ENCODE measurements around the gene POLG. TPM values are rescaled to one million over a fixed set of nuclear protein-coding genes. Genes with fewer than 3 reads are reported as not detected.

POLG gene
- total and polyA plus RNA-seq, 7 donors, result 32.6 to 64.5 (median 52.7) TPM

- 3 to 5% (median 4%) methylated on average over 31 of the region's 31 CpGs for WGBS, 3 donors
- TF ChIP-seq CTCF (IDR thresholded peaks at IDR 0.05), result no peak
- intact Hi-C loops (cut with DNase I), result no loop called here
- Histone ChIP-seq H3K36me3 (ENCODE audit: insufficient read depth in 1 of 2, low read depth in 1 of 2) (no peaks in the 10 kb centered on the region), H3K9me3 (no peaks in the 10 kb centered on the region), H3K27ac (no peak overlapping the region), H3K27me3 (ENCODE audit: insufficient read depth in 3 of 3, low read length in 2 of 3) (peaks cover 0 to 98% (median 37%) of the 10 kb centered on the region in 3 donors), H3K4me3 (no peak overlapping the region), H3K4me1 (peaks cover 7% of the 10 kb centered on the region)
- no peak for ATAC-seq
- DNase-seq, result no peak
Measured at GRCh38 chr15:89360294-89360971, 25.8 kb upstream of the POLG start.

DNA sequence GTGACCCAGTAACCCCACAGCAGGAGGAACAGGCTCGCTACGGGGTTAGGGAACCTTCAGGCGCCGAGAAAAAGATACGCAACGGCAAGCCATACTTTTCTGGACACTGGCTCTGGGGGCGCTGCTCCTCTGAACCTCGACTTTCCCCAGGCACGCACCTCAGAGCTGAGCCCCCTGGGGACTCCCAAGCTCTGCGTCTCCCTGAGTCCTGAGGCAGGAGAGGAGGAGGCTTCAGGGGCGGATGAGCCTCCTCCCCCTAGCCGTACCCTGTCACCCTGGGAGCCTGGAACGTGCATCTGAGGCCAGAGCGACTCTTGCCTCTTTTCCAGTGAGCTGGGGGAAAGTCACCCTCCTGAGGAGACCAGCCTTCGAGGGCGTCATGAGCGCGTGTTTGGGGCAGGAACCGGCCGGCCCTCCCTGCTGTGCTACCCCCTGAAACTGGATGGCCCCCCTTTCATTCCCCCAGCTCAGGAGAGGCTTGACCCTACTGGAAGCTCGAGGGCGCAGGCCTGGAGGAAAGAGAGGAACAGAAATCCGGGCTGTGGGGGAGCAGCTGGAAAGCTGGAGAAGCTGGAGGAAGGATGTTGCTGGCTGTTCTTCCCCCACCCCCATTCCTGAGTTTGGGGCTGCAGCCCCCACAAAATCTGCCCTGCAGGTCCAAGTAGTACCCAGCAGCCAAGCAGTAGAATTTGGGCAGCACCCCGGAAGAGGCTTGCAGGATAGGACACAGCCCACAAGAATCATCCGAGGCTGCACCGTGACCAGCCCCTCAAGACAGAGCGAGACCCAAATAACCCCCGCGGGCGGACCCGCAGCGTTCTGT is 25.1 kb upstream of the POLG start:
- Histone ChIP-seq H3K27ac (no peak overlapping the region), H3K4me3 (peak overlapping the region; percentile 58), H3K27me3 (ENCODE audit: insufficient read depth in 3 of 3, low read length in 2 of 3) (peaks cover 0 to 97% (median 34%) of the 10 kb centered on the region in 3 donors), H3K4me1 (peaks cover 7% of the 10 kb centered on the region), H3K9me3 (no peaks in the 10 kb centered on the region), H3K36me3 (ENCODE audit: insufficient read depth in 1 of 2, low read depth in 1 of 2) (no peaks in the 10 kb centered on the region)
- DNase-seq, result no peak
- intact Hi-C loops (cut with DNase I), result loop anchor here (2.0 to 10.0 kb wide), 3 partner anchors 71 to 195 kb away; no protein-coding TSS in a partner anchor
- no peak for TF ChIP-seq CTCF (IDR thresholded peaks at IDR 0.05)
- 7% methylated on average over 31 to 32 of the region's 32 CpGs for WGBS, 3 donors
- no peak for ATAC-seq

- 1 to 3% (median 2%) methylated on average over 44 to 68 of the region's 68 CpGs for WGBS, 3 donors
- H3K27me3 ChIP-seq (ENCODE audit: insufficient read depth in 3 of 3, low read length in 2 of 3), result peaks cover 0 to 96% (median 28%) of the 10 kb centered on the region in 3 donors
- H3K4me3 ChIP-seq, result peak overlapping the region; percentile 58
- peak; percentile 87 to 97 (median 94) for ATAC-seq
- intact Hi-C loops (cut with DNase I), result loop anchor here (1.0 to 10.0 kb wide), 4 partner anchors 71 to 196 kb away; no protein-coding TSS in a partner anchor
- DNase-seq, result peak; percentile 73 to 84
- TF ChIP-seq CTCF (IDR thresholded peaks at IDR 0.05), result peak; percentile 99
- H3K27ac ChIP-seq, result no peak overlapping the region
- peaks cover 7% of the 10 kb centered on the region for H3K4me1 ChIP-seq
- no peaks in the 10 kb centered on the region for H3K36me3 ChIP-seq (ENCODE audit: insufficient read depth in 1 of 2, low read depth in 1 of 2)
- no peaks in the 10 kb centered on the region for H3K9me3 ChIP-seq
Measured at GRCh38 chr15:89358755-89359439, 24.3 kb upstream of the POLG start.

DNA sequence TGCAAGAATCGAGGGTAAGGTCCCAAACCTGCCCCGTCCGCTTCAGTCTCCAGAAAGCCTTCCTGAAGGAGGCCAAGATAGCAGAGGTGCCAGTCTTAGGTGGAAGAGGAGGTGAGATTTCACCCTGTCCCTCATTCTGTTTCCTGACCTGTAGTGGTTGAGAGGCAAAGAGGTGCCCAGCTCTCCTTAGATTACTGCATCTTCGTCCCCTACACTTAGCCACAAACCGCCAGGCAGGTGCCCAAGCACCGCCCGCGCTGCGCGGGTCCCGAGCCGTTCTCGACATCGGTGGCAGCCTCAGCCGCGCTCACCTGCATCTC is 23.8 kb upstream of the POLG start:
- Histone ChIP-seq H3K27me3 (ENCODE audit: insufficient read depth in 3 of 3, low read length in 2 of 3) (peaks cover 0 to 96% (median 26%) of the 10 kb centered on the region in 3 donors), H3K27ac (no peak overlapping the region), H3K4me3 (peak overlapping the region; percentile 58), H3K36me3 (ENCODE audit: insufficient read depth in 1 of 2, low read depth in 1 of 2) (no peaks in the 10 kb centered on the region), H3K9me3 (no peaks in the 10 kb centered on the region), H3K4me1 (peaks cover 7% of the 10 kb centered on the region)
- peak in 1 of 4 donors; percentile 20 for ATAC-seq
- no peak for DNase-seq
- WGBS, 3 donors, result 2 to 7% (median 7%) methylated on average over 16 of the region's 16 CpGs
- intact Hi-C loops (cut with DNase I), result loop anchor here (1.0 to 10.0 kb wide), 4 partner anchors 72 to 196 kb away; no protein-coding TSS in a partner anchor
- TF ChIP-seq CTCF (IDR thresholded peaks at IDR 0.05), result no peak
